ENCODE measurements around the gene NUB1.

NUB1 gene

GRCh38 chr7:151408839-151409666, 67.4 kb downstream of the NUB1 start:
- no peak for DNase-seq

GRCh38 chr7:151409667-151410404, 68.2 kb downstream of the NUB1 start, which contains the start of gene WDR86:
Gene WDR86 (minus strand): TSS chr7:151410038. CDS start chr7:151409589, 449 bp downstream.
- DNase-seq: no peak

GRCh38 chr7:151410405-151411390, 69.1 kb downstream of the NUB1 start:
- no peak for DNase-seq

GRCh38 chr7:151411551-151411950, 69.9 kb downstream of the NUB1 start:
- DNase-seq: peak; percentile 60

- no peak for DNase-seq
These were observed 70.7 kb downstream of the NUB1 start for GRCh38 chr7:151412318-151412717.

- DNase-seq: no peak
These were observed 71.6 kb downstream of the NUB1 start for GRCh38 chr7:151413241-151413640.

GRCh38 chr7:151415375-151416105, 73.9 kb downstream of the NUB1 start:
- DNase-seq: peak; percentile 73

- DNase-seq: no peak
These were observed 74.7 kb downstream of the NUB1 start for GRCh38 chr7:151416112-151416940.

GRCh38 chr7:151416941-151417315, 75.3 kb downstream of the NUB1 start:
- DNase-seq: no peak

GRCh38 chr7:151420144-151420543, 78.5 kb downstream of the NUB1 start:
- no peak for DNase-seq

GRCh38 chr7:151422212-151422611, 80.6 kb downstream of the NUB1 start:
- DNase-seq: no peak

GRCh38 chr7:151423226-151423625, 81.6 kb downstream of the NUB1 start:
- no peak for DNase-seq

- no peak for DNase-seq
These were observed 82.3 kb downstream of the NUB1 start for GRCh38 chr7:151423936-151424335.

- DNase-seq: no peak
These were observed 83.2 kb downstream of the NUB1 start for GRCh38 chr7:151424799-151425198.

GRCh38 chr7:151425670-151426440, 84.2 kb downstream of the NUB1 start:
- DNase-seq: no peak

- DNase-seq: no peak
These were observed 84.9 kb downstream of the NUB1 start for GRCh38 chr7:151426441-151426903.

GRCh38 chr7:151426904-151427704, 85.5 kb downstream of the NUB1 start:
- no peak for DNase-seq

GRCh38 chr7:151427705-151428377, 86.2 kb downstream of the NUB1 start:
- DNase-seq: no peak
